ENCODE measurements around the gene TIRAP.
"Not testable (repeated sequence)": the region's sequence is repeated elsewhere in the genome, so short reads cannot be mapped to it uniquely, and the experiment has no call there.

TIRAP gene

GRCh38 chr11:126284829-126285228 lies 1.9 kb downstream of the TIRAP start:
- DNase-seq (ENCODE audit: low read depth in 2 of 2): peak; percentile 81 to 87

GRCh38 chr11:126288237-126288636 lies 5.3 kb downstream of the TIRAP start:
- DNase-seq (ENCODE audit: low read depth in 2 of 2): no peak

GRCh38 chr11:126290887-126291286 lies 8.0 kb downstream of the TIRAP start:
- no peak for DNase-seq (ENCODE audit: low read depth in 2 of 2)

- DNase-seq (ENCODE audit: low read depth in 2 of 2): no peak
Observed at GRCh38 chr11:126293726-126294125, 10.8 kb downstream of the TIRAP start.

- no peak for DNase-seq (ENCODE audit: low read depth in 2 of 2)
Observed at GRCh38 chr11:126297004-126297403, 14.1 kb downstream of the TIRAP start.

GRCh38 chr11:126303623-126304456 lies 20.9 kb downstream of the TIRAP start, which contains the start of gene DCPS:
TSS of gene DCPS (plus strand) at chr11:126304060. CDS start at chr11:126304081, 21 bp downstream.
- peak; percentile 73 to 82 for DNase-seq (ENCODE audit: low read depth in 2 of 2)

GRCh38 chr11:126304457-126305075 lies 21.7 kb downstream of the TIRAP start:
- no peak for DNase-seq (ENCODE audit: low read depth in 2 of 2)

GRCh38 chr11:126305699-126306098 lies 22.8 kb downstream of the TIRAP start:
- no peak for DNase-seq (ENCODE audit: low read depth in 2 of 2)

GRCh38 chr11:126307706-126308105 lies 24.8 kb downstream of the TIRAP start:
- no peak for DNase-seq (ENCODE audit: low read depth in 2 of 2)

- no peak for DNase-seq (ENCODE audit: low read depth in 2 of 2)
Observed at GRCh38 chr11:126308271-126308671, 25.4 kb downstream of the TIRAP start.

- not testable (repeated sequence) for DNase-seq (ENCODE audit: low read depth in 2 of 2)
Observed at GRCh38 chr11:126308771-126309170, 25.9 kb downstream of the TIRAP start.

- no peak for DNase-seq (ENCODE audit: low read depth in 2 of 2)
Observed at GRCh38 chr11:126310200-126310991, 27.5 kb downstream of the TIRAP start.

- no peak for DNase-seq (ENCODE audit: low read depth in 2 of 2)
Observed at GRCh38 chr11:126310992-126311310, 28.1 kb downstream of the TIRAP start.

- no peak for DNase-seq (ENCODE audit: low read depth in 2 of 2)
Observed at GRCh38 chr11:126311401-126312291, 28.8 kb downstream of the TIRAP start.

- no peak for DNase-seq (ENCODE audit: low read depth in 2 of 2)
Observed at GRCh38 chr11:126312961-126313360, 30.1 kb downstream of the TIRAP start.

- no peak for DNase-seq (ENCODE audit: low read depth in 2 of 2)
Observed at GRCh38 chr11:126313826-126314225, 30.9 kb downstream of the TIRAP start.

- no peak for DNase-seq (ENCODE audit: low read depth in 2 of 2)
Observed at GRCh38 chr11:126317432-126317755, 34.5 kb downstream of the TIRAP start.

- DNase-seq (ENCODE audit: low read depth in 2 of 2): no peak
Observed at GRCh38 chr11:126317756-126318573, 35.1 kb downstream of the TIRAP start.

GRCh38 chr11:126318574-126319373 lies 35.9 kb downstream of the TIRAP start:
- no peak for DNase-seq (ENCODE audit: low read depth in 2 of 2)

GRCh38 chr11:126319374-126319740 lies 36.5 kb downstream of the TIRAP start:
- DNase-seq (ENCODE audit: low read depth in 2 of 2): no peak

All from stimulated activated CD4-positive, alpha-beta T cell treated with anti-CD3 and anti-CD28 coated beads, Interleukin-15, amount 100 ng/mL, for 48 hours (primary cell).